ENCODE measurements around the gene PRR20B.
"Not testable (repeated sequence)": the region's sequence is repeated elsewhere in the genome, so short reads cannot be mapped to it uniquely, and the experiment has no call there.

The PRR20B gene

DNA sequence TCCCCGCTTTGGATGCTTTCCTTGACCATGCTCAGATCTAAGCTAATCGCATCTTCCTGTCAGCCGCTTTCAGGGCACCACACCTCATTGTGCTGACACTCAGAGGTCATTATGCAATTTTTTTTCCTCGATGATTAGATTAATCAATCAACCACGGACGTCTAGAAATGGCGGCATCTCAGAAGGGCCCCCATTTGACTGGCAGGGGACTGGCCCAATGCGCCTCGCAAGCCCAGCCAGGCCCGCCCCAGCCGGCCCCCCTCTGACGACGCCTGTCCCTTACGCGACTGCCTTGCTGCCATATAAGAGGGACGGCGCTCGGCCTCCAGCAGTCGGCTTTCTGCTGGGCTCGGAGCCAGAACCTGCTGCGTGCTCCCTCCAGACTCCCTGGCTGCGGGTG, at the start of gene PRR20B:
Gene PRR20B (plus strand): TSS at position 301 of the 400 bp plus-strand sequence. CDS start 387 bp downstream, outside the sequence.
- not testable (repeated sequence) for H3K4me3 Mint-ChIP-seq; H3K27ac Mint-ChIP-seq; H3K27me3 Mint-ChIP-seq; H3K4me1 Mint-ChIP-seq (ENCODE audit: low read depth); H3K36me3 Mint-ChIP-seq (ENCODE audit: low read depth); H3K9me3 Mint-ChIP-seq

DNA sequence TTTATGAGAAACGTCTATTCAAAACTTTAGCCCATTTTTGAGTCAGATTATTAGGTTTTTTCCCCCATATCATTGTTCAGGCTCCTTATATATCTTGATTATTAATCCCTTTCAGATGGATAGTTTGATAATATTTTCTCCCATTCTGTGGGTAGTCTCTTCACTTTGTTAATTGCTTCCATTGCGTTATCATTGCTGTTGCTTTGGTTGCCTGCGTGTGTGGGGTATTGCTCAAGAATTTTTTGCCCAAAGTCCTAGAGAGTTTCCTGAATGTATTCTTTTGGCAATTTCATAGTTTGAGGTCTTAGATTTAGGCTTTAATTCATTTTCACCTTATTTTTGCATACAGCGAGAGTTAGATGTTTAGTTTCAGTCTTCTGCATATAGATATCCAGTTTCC, 32.3 kb upstream of the PRR20B start:
- H3K27ac Mint-ChIP-seq, result no peak overlapping the region
- no peaks in the 10 kb centered on the region for H3K27me3 Mint-ChIP-seq
- H3K9me3 Mint-ChIP-seq, result peaks cover 28% of the 10 kb centered on the region
- H3K36me3 Mint-ChIP-seq (ENCODE audit: low read depth), result no peaks in the 10 kb centered on the region
- no peaks in the 10 kb centered on the region for H3K4me1 Mint-ChIP-seq (ENCODE audit: low read depth)
- H3K4me3 Mint-ChIP-seq, result no peak overlapping the region

DNA sequence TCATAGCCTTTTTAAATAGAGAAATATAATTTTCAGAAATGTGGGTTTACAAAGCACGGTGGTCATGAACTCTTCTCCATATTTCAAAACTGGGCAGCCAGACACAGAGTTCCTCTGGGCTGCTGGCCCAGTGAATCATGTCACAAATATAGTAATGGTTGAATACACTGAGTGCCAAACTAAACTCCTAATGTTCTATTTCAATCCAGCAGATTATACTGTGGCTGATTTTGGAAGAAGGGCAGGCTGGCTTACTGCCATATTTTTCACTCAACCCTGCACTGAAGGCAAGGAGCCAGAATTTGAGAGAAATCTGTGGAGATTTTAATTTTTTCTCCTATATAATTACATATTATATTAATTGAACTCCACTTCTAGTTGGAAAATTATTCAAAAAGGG, 23.6 kb upstream of the PRR20B start:
- Mint-ChIP-seq H3K36me3 (ENCODE audit: low read depth) (no peaks in the 10 kb centered on the region), H3K27me3 (no peaks in the 10 kb centered on the region), H3K9me3 (peaks cover 3% of the 10 kb centered on the region), H3K4me1 (ENCODE audit: low read depth) (no peaks in the 10 kb centered on the region), H3K4me3 (no peak overlapping the region), H3K27ac (no peak overlapping the region)

DNA sequence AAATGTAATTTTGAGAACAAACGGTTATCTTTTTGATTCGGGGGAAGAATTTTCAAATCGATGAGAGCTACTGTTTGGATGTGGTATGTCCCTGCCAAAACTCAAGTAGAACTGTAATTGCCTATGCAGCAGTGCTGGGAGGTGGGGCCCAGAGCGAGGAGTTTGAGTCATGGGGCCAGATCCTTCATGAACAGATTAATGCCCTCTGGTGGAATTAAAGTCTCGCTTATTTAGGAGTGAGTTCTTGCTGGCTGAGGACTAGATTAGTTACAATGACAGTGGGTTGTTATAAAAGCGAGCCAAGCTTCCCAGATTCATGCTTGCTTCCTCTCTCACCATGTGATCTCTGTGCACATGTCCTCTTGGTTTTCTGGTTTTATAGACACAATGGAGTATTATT, 18.4 kb upstream of the PRR20B start:
- H3K9me3 Mint-ChIP-seq, result peaks cover 8% of the 10 kb centered on the region
- no peaks in the 10 kb centered on the region for H3K27me3 Mint-ChIP-seq
- H3K36me3 Mint-ChIP-seq (ENCODE audit: low read depth), result no peaks in the 10 kb centered on the region
- H3K4me1 Mint-ChIP-seq (ENCODE audit: low read depth), result no peaks in the 10 kb centered on the region
- H3K4me3 Mint-ChIP-seq, result no peak overlapping the region
- H3K27ac Mint-ChIP-seq, result no peak overlapping the region

DNA sequence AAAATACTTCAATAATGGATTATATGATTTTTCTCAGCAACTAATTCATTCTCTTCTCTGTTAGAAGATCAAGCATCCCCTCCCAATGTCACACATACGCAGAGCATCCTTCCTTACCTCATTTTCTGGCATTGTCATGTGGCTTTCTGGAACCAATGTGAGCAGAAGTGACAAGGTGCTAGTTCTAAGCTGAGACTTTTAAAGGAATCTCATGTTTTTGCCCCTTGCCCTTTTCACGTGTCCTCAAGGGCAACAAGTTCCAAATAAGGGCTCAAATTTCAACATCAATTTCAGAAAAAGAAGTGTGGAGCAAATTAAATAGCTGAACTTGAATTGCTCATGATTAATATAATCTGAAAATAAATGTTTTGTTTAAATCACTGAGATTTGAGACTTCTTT, 11.2 kb upstream of the PRR20B start:
- no peaks in the 10 kb centered on the region for H3K27me3 Mint-ChIP-seq
- no peaks in the 10 kb centered on the region for H3K36me3 Mint-ChIP-seq (ENCODE audit: low read depth)
- H3K27ac Mint-ChIP-seq, result no peak overlapping the region
- H3K9me3 Mint-ChIP-seq, result peaks cover 11% of the 10 kb centered on the region
- H3K4me3 Mint-ChIP-seq, result no peak overlapping the region
- no peaks in the 10 kb centered on the region for H3K4me1 Mint-ChIP-seq (ENCODE audit: low read depth)

DNA sequence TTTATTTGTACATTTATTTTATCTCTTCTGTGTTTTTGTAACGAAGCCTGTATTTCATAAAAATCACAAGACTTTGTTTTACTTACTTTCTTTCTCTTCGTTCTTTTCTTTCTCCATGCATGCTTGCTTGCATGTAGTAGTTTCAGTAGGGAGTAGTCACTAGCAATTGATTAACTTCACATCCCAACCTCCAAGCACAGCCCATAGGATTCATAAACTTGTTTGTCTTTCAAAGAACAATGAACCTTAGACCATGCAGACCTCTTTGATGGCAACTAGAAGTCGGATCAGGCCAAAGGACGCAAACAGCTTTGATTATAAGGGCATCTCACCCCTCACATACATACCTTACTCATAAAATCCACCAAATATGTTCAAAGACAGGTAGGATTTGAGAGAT, 9.7 kb upstream of the PRR20B start:
- Mint-ChIP-seq H3K27ac (no peak overlapping the region), H3K4me1 (ENCODE audit: low read depth) (no peaks in the 10 kb centered on the region)

DNA sequence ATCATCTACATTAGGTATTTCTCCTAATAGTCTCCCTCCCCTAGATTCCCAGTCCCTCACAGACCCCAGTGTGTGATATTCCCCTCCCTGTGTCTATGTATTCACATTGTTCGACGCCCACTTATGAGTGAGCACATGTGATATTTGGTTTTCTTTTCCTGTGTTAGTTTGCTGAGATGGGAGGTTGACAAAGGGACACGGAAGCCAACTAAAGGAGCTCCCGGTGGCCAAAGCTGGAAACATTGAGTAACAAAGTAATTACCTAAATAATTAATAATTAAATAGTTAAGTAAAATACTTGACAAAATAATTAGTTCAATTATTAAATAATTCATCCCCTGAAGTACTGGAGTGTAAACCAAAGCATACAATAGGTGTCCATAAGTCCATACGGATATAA, 8.3 kb upstream of the PRR20B start:
- Mint-ChIP-seq H3K4me3 (no peak overlapping the region), H3K27me3 (no peaks in the 10 kb centered on the region), H3K9me3 (peaks cover 4% of the 10 kb centered on the region), H3K4me1 (ENCODE audit: low read depth) (no peaks in the 10 kb centered on the region), H3K36me3 (ENCODE audit: low read depth) (no peaks in the 10 kb centered on the region), H3K27ac (no peak overlapping the region)

More for the DNA sequence above, 9.7 kb upstream of the PRR20B start:
- Mint-ChIP-seq H3K27me3 (no peaks in the 10 kb centered on the region), H3K9me3 (peaks cover 4% of the 10 kb centered on the region), H3K4me3 (no peak overlapping the region), H3K36me3 (ENCODE audit: low read depth) (no peaks in the 10 kb centered on the region)

DNA sequence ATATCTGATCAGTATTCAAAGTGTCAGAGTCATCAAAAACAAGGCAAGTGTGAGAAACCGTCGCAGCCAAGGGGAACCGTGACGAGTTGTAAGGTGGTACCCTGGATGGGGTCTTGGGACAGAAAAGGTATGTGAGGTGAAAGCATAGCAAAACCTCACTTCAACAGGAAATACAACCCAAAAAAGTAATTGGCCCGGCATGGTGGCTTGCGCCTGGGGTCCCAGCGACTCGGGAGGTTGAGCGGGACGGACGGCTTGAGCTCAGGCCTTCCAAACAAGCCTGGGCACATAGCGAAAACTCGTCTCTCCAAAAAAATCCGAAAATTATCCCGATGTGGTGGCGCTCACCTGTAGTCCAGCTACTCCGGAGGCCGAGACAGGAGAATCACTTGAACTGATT, 7.5 kb upstream of the PRR20B start:
- not testable (repeated sequence) for H3K4me1 Mint-ChIP-seq (ENCODE audit: low read depth); H3K27ac Mint-ChIP-seq; H3K4me3 Mint-ChIP-seq; H3K36me3 Mint-ChIP-seq (ENCODE audit: low read depth); H3K27me3 Mint-ChIP-seq; H3K9me3 Mint-ChIP-seq

DNA sequence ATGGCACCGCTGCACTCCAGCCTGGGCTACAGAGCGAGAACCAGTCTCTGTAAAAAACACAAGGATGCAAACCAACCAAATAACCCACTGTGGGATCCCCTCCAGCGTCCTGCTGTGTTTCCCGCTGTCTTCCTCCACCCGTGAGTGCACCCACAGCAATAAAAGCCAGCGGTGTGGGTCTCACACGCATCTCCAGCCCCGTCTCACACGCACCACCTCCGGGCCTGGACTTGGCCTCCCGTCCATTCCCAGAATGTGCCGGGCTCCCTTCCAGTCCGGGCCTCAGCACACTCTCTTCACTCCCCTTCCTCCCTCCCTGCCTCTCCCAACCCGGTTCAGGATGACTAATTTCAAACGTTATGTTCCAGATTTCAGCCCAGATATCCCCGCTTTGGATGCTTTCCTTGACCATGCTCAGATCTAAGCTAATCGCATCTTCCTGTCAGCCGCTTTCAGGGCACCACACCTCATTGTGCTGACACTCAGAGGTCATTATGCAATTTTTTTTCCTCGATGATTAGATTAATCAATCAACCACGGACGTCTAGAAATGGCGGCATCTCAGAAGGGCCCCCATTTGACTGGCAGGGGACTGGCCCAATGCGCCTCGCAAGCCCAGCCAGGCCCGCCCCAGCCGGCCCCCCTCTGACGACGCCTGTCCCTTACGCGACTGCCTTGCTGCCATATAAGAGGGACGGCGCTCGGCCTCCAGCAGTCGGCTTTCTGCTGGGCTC, 6.9 kb upstream of the PRR20B start, which contains the start of gene PRR20A:
Gene PRR20A (plus strand): TSS at position 684 of the 734 bp plus-strand sequence. CDS start 387 bp downstream, outside the sequence.
- H3K4me3 Mint-ChIP-seq, H3K27me3 Mint-ChIP-seq: not testable (repeated sequence)

DNA sequence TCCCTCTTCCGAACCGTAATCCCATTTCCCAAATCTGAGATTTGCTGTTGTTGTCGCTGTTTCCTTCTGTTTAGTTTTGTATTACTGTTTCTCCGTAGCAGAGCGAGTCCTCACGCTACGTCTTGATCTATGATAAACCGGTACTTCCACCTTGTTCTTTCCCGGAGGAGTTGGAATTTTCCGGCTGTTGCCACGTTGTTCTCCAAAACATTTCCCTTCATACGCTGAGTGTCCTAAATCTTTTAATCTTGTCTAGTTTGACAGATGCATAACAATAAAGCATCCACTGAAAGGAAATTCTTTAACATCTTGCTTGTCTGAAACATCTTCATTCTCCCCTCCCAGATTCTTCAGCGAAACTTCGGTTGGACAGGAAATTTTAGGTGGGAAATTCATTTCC, 818 bp downstream of the PRR20B start:
- H3K4me3 Mint-ChIP-seq; H3K27me3 Mint-ChIP-seq; H3K4me1 Mint-ChIP-seq (ENCODE audit: low read depth); H3K27ac Mint-ChIP-seq; H3K36me3 Mint-ChIP-seq (ENCODE audit: low read depth); H3K9me3 Mint-ChIP-seq: not testable (repeated sequence)

More for the DNA sequence above, 6.9 kb upstream of the PRR20B start, which contains the start of gene PRR20A:
- H3K27ac Mint-ChIP-seq; H3K4me1 Mint-ChIP-seq (ENCODE audit: low read depth); H3K36me3 Mint-ChIP-seq (ENCODE audit: low read depth); H3K9me3 Mint-ChIP-seq: not testable (repeated sequence)

DNA sequence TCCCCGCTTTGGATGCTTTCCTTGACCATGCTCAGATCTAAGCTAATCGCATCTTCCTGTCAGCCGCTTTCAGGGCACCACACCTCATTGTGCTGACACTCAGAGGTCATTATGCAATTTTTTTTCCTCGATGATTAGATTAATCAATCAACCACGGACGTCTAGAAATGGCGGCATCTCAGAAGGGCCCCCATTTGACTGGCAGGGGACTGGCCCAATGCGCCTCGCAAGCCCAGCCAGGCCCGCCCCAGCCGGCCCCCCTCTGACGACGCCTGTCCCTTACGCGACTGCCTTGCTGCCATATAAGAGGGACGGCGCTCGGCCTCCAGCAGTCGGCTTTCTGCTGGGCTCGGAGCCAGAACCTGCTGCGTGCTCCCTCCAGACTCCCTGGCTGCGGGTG, 6.5 kb downstream of the PRR20B start, which contains the start of gene PRR20C:
Gene PRR20C (plus strand): TSS at position 301 of the 400 bp plus-strand sequence. CDS start 387 bp downstream, outside the sequence.
- H3K4me3 Mint-ChIP-seq; H3K4me1 Mint-ChIP-seq (ENCODE audit: low read depth); H3K9me3 Mint-ChIP-seq; H3K27me3 Mint-ChIP-seq; H3K36me3 Mint-ChIP-seq (ENCODE audit: low read depth); H3K27ac Mint-ChIP-seq: not testable (repeated sequence)

DNA sequence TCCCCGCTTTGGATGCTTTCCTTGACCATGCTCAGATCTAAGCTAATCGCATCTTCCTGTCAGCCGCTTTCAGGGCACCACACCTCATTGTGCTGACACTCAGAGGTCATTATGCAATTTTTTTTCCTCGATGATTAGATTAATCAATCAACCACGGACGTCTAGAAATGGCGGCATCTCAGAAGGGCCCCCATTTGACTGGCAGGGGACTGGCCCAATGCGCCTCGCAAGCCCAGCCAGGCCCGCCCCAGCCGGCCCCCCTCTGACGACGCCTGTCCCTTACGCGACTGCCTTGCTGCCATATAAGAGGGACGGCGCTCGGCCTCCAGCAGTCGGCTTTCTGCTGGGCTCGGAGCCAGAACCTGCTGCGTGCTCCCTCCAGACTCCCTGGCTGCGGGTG, 13.0 kb downstream of the PRR20B start, which contains the start of gene PRR20D:
Gene PRR20D (plus strand): TSS at position 301 of the 400 bp plus-strand sequence. CDS start 387 bp downstream, outside the sequence.
- H3K4me1 Mint-ChIP-seq (ENCODE audit: low read depth); H3K27me3 Mint-ChIP-seq; H3K4me3 Mint-ChIP-seq; H3K36me3 Mint-ChIP-seq (ENCODE audit: low read depth); H3K9me3 Mint-ChIP-seq; H3K27ac Mint-ChIP-seq: not testable (repeated sequence)

DNA sequence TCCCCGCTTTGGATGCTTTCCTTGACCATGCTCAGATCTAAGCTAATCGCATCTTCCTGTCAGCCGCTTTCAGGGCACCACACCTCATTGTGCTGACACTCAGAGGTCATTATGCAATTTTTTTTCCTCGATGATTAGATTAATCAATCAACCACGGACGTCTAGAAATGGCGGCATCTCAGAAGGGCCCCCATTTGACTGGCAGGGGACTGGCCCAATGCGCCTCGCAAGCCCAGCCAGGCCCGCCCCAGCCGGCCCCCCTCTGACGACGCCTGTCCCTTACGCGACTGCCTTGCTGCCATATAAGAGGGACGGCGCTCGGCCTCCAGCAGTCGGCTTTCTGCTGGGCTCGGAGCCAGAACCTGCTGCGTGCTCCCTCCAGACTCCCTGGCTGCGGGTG, 19.6 kb downstream of the PRR20B start, which contains the start of gene PRR20E:
Gene PRR20E (plus strand): TSS at position 301 of the 400 bp plus-strand sequence. CDS start 387 bp downstream, outside the sequence.
- not testable (repeated sequence) for H3K27ac Mint-ChIP-seq; H3K4me1 Mint-ChIP-seq (ENCODE audit: low read depth); H3K27me3 Mint-ChIP-seq; H3K9me3 Mint-ChIP-seq; H3K4me3 Mint-ChIP-seq; H3K36me3 Mint-ChIP-seq (ENCODE audit: low read depth)

DNA sequence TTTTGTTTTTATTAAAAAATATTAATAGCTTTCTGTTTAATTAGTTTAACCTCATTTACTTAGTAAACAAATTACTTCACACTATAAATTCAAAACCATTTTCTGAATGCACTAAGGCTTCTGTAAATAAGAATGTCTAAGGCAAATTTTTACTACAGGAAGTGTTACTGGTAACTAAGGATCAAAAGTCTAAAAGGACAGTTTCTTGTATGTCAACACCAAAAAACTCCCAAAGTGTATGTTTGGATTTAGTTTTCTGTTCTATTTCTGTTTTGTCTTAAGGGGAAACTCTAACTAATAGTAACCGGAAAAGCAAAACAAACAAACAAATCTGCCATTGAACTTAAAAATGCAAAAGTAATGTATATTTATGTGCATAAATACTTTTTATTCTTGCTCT, 44.4 kb downstream of the PRR20B start:
- Mint-ChIP-seq H3K4me1 (ENCODE audit: low read depth) (no peaks in the 10 kb centered on the region), H3K9me3 (peaks cover 7% of the 10 kb centered on the region), H3K36me3 (ENCODE audit: low read depth) (no peaks in the 10 kb centered on the region), H3K4me3 (no peak overlapping the region), H3K27me3 (no peaks in the 10 kb centered on the region), H3K27ac (no peak overlapping the region)
